Measurements from ENCODE around the gene FAM76A.
A peak's percentile ranks its signal among the peaks of the same experiment; 100 is the strongest.
"Not testable (repeated sequence)": the region's sequence is repeated elsewhere in the genome, so short reads cannot be mapped to it uniquely, and the experiment has no call there.

FAM76A gene

GRCh38 chr1:27725374-27726172, at the start of gene FAM76A:
Gene FAM76A, plus strand, starts transcription at chr1:27725961. Its CDS starts 120 bp downstream, at chr1:27726081.
- TF ChIP-seq CTCF (IDR thresholded peaks at IDR 0.05; ENCODE audit: extremely low read depth, missing control alignments), result peak; percentile 51
- DNase-seq (ENCODE audit: low spot score), result peak; percentile 99

DNA sequence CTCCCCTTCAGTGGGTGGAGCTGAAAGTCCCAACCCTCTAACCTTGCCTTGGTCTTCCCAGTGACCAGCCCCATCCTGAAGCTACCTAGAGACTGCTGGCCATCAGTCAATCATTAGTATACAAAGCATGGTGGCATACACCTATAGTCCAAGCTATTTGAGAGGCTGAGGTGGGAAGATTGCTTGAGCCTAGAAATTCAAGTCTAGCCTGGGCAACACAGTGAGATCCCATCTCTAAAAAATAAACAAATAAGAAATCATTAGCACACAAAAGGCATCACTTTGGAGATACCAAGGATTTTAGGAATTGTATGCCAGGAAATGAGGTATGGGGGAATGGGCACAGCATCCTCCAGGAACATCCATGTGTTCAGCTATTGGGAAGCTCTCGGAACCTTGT, 49.4 kb upstream of the FAM76A start:
- DNase-seq (ENCODE audit: low spot score), result no peak
- TF ChIP-seq CTCF (IDR thresholded peaks at IDR 0.05; ENCODE audit: extremely low read depth, missing control alignments), result no peak

GRCh38 chr1:27678747-27679146, 47.0 kb upstream of the FAM76A start:
- no peak for TF ChIP-seq CTCF (IDR thresholded peaks at IDR 0.05; ENCODE audit: extremely low read depth, missing control alignments)
- no peak for DNase-seq (ENCODE audit: low spot score)

GRCh38 chr1:27680225-27680791, 45.5 kb upstream of the FAM76A start:
- not testable (repeated sequence) for DNase-seq (ENCODE audit: low spot score)

GRCh38 chr1:27681580-27681979, 44.2 kb upstream of the FAM76A start:
- DNase-seq (ENCODE audit: low spot score), result not testable (repeated sequence)

DNA sequence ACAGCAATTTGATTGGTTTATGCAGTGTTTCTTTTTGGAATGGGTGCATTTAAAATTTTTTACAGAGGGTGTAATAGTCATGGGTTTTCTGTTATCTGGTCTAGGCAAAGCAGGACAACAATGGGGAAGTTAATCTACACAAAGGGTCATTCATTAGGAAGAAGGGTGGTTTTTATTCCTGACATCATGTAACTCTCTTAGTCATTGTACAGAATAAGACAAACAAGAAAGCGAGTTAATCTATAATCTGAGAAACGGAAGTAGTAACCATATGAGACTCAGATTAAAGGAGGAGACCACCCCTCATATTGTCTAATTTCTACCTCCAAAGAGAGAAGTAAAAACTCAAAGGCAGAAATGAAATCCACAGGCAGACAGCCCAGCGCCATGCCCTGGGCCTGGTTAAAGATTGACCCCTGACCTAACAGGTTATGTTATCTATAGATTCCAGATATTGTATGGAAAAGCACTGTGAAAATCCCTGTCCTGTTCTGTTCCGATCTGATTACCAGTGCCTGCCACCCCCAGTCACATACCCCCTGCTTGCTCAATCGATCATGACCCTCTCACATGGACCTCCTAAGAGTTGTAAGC, 43.3 kb upstream of the FAM76A start:
- no peak for DNase-seq (ENCODE audit: low spot score)
- TF ChIP-seq CTCF (IDR thresholded peaks at IDR 0.05; ENCODE audit: extremely low read depth, missing control alignments), result no peak

GRCh38 chr1:27684176-27684575, 41.6 kb upstream of the FAM76A start:
- no peak for TF ChIP-seq CTCF (IDR thresholded peaks at IDR 0.05; ENCODE audit: extremely low read depth, missing control alignments)
- no peak for DNase-seq (ENCODE audit: low spot score)

- no peak for TF ChIP-seq CTCF (IDR thresholded peaks at IDR 0.05; ENCODE audit: extremely low read depth, missing control alignments)
- DNase-seq (ENCODE audit: low spot score), result no peak
These were observed 39.4 kb upstream of the FAM76A start for GRCh38 chr1:27686223-27686990.
